ENCODE measurements around the gene DNM2.

The DNM2 gene

GRCh38 chr19:10691178-10691881, 26.5 kb upstream of the DNM2 start:
- DNase-seq = no peak

GRCh38 chr19:10691883-10692282, 26.0 kb upstream of the DNM2 start:
- DNase-seq = no peak

GRCh38 chr19:10692673-10693264, 25.1 kb upstream of the DNM2 start:
- DNase-seq = no peak

- no peak for DNase-seq
Observed at GRCh38 chr19:10694706-10695307, 23.1 kb upstream of the DNM2 start.

- DNase-seq = peak; percentile 86 to 93
Observed at GRCh38 chr19:10695401-10696398, 22.2 kb upstream of the DNM2 start.

GRCh38 chr19:10699650-10700335, 18.1 kb upstream of the DNM2 start:
- DNase-seq = peak in 1 of 2 experiments; percentile 19

- peak in 1 of 2 experiments; percentile 34 for DNase-seq
Observed at GRCh38 chr19:10701955-10702525, 15.8 kb upstream of the DNM2 start.

- DNase-seq = no peak
Observed at GRCh38 chr19:10706990-10707389, 10.9 kb upstream of the DNM2 start.

GRCh38 chr19:10707440-10707839, 10.4 kb upstream of the DNM2 start:
- DNase-seq = no peak

GRCh38 chr19:10708291-10708690, 9.6 kb upstream of the DNM2 start:
- no peak for DNase-seq

GRCh38 chr19:10712045-10712444, 5.8 kb upstream of the DNM2 start:
- no peak for DNase-seq

- no peak for DNase-seq
Observed at GRCh38 chr19:10712754-10713153, 5.1 kb upstream of the DNM2 start.

GRCh38 chr19:10713317-10713716, 4.6 kb upstream of the DNM2 start:
- no peak for DNase-seq

- no peak for DNase-seq
Observed at GRCh38 chr19:10717054-10717355, 874 bp upstream of the DNM2 start.

- DNase-seq = peak in 1 of 2 experiments; percentile 6
Observed at GRCh38 chr19:10718205-10719196, 622 bp downstream of the DNM2 start.

GRCh38 chr19:10719466-10719961, 1.6 kb downstream of the DNM2 start:
- no peak for DNase-seq

- no peak for DNase-seq
Observed at GRCh38 chr19:10720607-10721125, 2.8 kb downstream of the DNM2 start.

GRCh38 chr19:10723591-10723990, 5.7 kb downstream of the DNM2 start:
- no peak for DNase-seq

- DNase-seq = no peak
Observed at GRCh38 chr19:10724573-10725071, 6.7 kb downstream of the DNM2 start.

- DNase-seq = no peak
Observed at GRCh38 chr19:10725415-10725814, 7.5 kb downstream of the DNM2 start.
